MM.1S (cell line): ENCODE data around the gene GIPR.

ENCODE experiments used
- EZH2 ChIP-seq: fragments of 300-600 bp; sonication (generic); optimal IDR thresholded peaks from 2 replicates; pipeline ENCODE3; 2017; ENCODE audit warnings: low read depth, mild to moderate bottlenecking, antibody characterized with exemption, low read length, mixed read lengths
- EZH2phosphoT487 ChIP-seq: fragments of 300-600 bp; sonication (generic); IDR thresholded peaks from 2 replicates; pipeline ENCODE4 v1.6.1; 2018; ENCODE audit warnings: antibody characterized with exemption, low read length
- TF ChIP-seq, protein P1 (sequence below): fragments of 300-600 bp; sonication (generic); IDR thresholded peaks from 2 replicates; pipeline ENCODE4 v1.5.1; 2016; ENCODE audit warnings: antibody characterized with exemption, low read length, mixed read lengths

DNA sequence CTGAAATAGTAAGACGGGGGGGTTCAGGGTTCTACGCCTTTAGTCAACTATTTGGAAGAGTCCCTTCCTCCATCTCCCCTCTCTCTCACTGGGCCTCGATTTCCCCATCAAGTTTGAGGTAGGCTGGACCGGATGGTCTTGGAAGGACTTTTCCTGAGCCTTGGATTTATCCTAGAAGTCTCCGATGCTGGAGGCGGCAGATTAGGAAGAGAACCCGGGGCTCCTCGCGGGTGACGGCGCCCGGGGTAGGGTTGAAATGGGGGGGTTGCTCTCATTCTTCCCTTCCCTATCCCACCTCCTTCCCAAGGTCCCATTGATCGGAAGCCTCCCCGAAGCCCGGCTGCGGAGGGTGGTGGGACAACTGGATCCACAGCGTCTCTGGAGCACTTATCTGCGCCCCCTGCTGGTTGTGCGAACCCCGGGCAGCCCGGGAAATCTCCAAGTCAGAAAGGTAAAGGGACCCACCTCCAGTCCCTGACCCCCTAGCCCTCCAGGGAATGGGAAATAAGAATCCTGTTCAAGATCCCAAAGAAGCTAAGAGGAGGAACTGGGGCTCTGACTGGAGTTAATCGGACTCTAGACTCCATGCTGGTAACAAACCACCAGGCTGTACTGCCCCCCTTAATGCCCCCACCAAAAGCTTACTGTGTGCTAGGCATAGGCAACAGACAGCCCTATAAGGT lies 25.2 kb downstream of the GIPR start:
- TF ChIP-seq, protein P1, sequence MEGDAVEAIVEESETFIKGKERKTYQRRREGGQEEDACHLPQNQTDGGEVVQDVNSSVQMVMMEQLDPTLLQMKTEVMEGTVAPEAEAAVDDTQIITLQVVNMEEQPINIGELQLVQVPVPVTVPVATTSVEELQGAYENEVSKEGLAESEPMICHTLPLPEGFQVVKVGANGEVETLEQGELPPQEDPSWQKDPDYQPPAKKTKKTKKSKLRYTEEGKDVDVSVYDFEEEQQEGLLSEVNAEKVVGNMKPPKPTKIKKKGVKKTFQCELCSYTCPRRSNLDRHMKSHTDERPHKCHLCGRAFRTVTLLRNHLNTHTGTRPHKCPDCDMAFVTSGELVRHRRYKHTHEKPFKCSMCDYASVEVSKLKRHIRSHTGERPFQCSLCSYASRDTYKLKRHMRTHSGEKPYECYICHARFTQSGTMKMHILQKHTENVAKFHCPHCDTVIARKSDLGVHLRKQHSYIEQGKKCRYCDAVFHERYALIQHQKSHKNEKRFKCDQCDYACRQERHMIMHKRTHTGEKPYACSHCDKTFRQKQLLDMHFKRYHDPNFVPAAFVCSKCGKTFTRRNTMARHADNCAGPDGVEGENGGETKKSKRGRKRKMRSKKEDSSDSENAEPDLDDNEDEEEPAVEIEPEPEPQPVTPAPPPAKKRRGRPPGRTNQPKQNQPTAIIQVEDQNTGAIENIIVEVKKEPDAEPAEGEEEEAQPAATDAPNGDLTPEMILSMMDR: peak; percentile 96
- TF ChIP-seq EZH2phosphoT487 (no peak), EZH2 (no peak)
